Tibial nerve (tissue), 4 donors: Measurements from ENCODE around the gene HNRNPH3. TPM values are rescaled to one million over a fixed set of nuclear protein-coding genes. Genes with fewer than 3 reads are reported as not detected.

Source experiments
- DNase-seq, 2 donors: peaks; one replicate each; pipeline ENCODE4 v3.0.0-alpha.2; 2019; ENCODE audit warnings: low spot score in 2 of 2
- H3K27ac ChIP-seq, 4 donors: fragments of 200-600 bp; sonication (generic) in 3 of 4; one replicate each; pipeline ENCODE4 v1.5.1; 2017 to 2019; ENCODE audit warnings: mild to moderate bottlenecking in 1 of 4
- H3K27me3 ChIP-seq, 2 donors: fragments of 200-600 bp; sonication (generic) in 1 of 2; one replicate each; pipeline versions ENCODE4 v1.5.1 to v1.6.0; 2017 to 2019
- H3K36me3 ChIP-seq, 3 donors: fragments of 200-600 bp; sonication (generic); one replicate each; pipeline ENCODE4 v1.5.1; 2018 to 2019
- H3K4me1 ChIP-seq, 4 donors: fragments of 200-600 bp; sonication (generic) in 3 of 4; one replicate each; pipeline ENCODE4 v1.5.1; 2017 to 2019
- H3K4me3 ChIP-seq, 4 donors: fragments of 200-600 bp; sonication (generic) in 3 of 4; one replicate each; pipeline ENCODE4 v1.5.1; 2017 to 2019; ENCODE audit warnings: mild to moderate bottlenecking in 1 of 4, moderate library complexity in 1 of 4
- H3K9me3 ChIP-seq, 4 donors: fragments of 200-600 bp; sonication (generic) in 3 of 4; one replicate each; pipeline ENCODE4 v1.5.1; 2017 to 2019
- EP300 ChIP-seq, 2 donors: sonication (generic); formaldehyde crosslinking; IDR thresholded peaks; one replicate each; pipeline ENCODE4 v1.6.1; 2017; ENCODE audit warnings: antibody characterized with exemption in 2 of 2, mild to moderate bottlenecking in 1 of 2
- POLR2A ChIP-seq, 2 donors: fragments of 450-650 bp; IDR thresholded peaks; one replicate each; pipeline ENCODE4 v1.6.1; 2017; ENCODE audit warnings: antibody characterized with exemption in 2 of 2, mild to moderate bottlenecking in 2 of 2, moderate library complexity in 2 of 2
- WGBS, 2 donors: methylation state at CpG; one replicate each; pipeline ENCODE4 v1.1.5; 2018; 5-methylcytosine and 5-hydroxymethylcytosine counted together
- total RNA-seq, 4 donors: library from RNA; depleted of rRNA; stranded (reverse); fragments of >200 nt; gene quantifications; one replicate each; pipeline ENCODE4 v1.1.0, GENCODE V29; 2016
- TF ChIP-seq, protein P1 (sequence below), 5 experiments: fragments of 200-600 bp in 3 of 5; fragments of 450-650 bp in 2 of 5; sonication (generic) in 3 of 5; IDR thresholded peaks; one replicate each; pipeline ENCODE4 v1.5.1; 2016 to 2019; ENCODE audit warnings: antibody characterized with exemption in 5 of 5, mild to moderate bottlenecking in 3 of 5, moderate library complexity in 2 of 5

The HNRNPH3 gene
- total RNA-seq, 4 donors from 2014 or later = 31.8 to 66.4 (median 60.1) TPM

DNA sequence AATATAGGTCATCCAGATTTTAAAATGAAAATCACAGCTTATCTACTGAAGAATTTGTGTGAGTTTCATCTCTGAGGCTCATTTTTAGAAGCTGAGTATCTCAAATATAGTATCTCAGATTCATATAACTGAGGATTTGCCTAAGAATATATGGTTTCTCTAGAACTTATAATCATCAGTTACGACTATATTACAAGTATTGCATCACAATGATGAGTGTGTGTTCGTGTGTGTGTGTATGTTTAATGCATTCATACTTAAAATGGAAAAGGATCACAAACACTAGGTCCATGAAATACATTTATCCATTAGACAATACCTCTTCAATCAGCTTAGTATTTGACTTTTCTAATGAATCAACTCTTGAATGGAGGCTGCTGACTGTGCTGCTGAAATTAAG, 53.9 kb downstream of the HNRNPH3 start:
- Histone ChIP-seq H3K4me1 (no peaks in the 10 kb centered on the region), H3K36me3 (peaks cover 0 to 99% (median 13%) of the 10 kb centered on the region in 3 donors), H3K4me3 (no peak overlapping the region), H3K27me3 (no peaks in the 10 kb centered on the region), H3K9me3 (no peaks in the 10 kb centered on the region), H3K27ac (no peak overlapping the region)
- TF ChIP-seq EP300 (IDR thresholded peaks at IDR 0.05) (no peak), POLR2A (IDR thresholded peaks at IDR 0.05) (no peak)
- TF ChIP-seq, protein P1, sequence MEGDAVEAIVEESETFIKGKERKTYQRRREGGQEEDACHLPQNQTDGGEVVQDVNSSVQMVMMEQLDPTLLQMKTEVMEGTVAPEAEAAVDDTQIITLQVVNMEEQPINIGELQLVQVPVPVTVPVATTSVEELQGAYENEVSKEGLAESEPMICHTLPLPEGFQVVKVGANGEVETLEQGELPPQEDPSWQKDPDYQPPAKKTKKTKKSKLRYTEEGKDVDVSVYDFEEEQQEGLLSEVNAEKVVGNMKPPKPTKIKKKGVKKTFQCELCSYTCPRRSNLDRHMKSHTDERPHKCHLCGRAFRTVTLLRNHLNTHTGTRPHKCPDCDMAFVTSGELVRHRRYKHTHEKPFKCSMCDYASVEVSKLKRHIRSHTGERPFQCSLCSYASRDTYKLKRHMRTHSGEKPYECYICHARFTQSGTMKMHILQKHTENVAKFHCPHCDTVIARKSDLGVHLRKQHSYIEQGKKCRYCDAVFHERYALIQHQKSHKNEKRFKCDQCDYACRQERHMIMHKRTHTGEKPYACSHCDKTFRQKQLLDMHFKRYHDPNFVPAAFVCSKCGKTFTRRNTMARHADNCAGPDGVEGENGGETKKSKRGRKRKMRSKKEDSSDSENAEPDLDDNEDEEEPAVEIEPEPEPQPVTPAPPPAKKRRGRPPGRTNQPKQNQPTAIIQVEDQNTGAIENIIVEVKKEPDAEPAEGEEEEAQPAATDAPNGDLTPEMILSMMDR (IDR thresholded peaks at IDR 0.05) = no peak
- 77 to 82% methylated on average over 2 of the region's 2 CpGs for WGBS, 2 donors
- no peak for DNase-seq

Other genes with a start within 250 kb of the HNRNPH3 start
- gene MYPN, start 222.6 kb upstream of the HNRNPH3 start, total RNA-seq = not detected
- under 1 TPM in 1 of 4 donors, not detected in 3; 0.42 TPM for gene ATOH7, start 100.0 kb upstream of the HNRNPH3 start, total RNA-seq
- 10 to 100 TPM in 1 of 4 donors, 1 to 10 TPM in 3; 4.4 to 10.2 (median 4.8) TPM for gene PBLD, start 864 bp downstream of the HNRNPH3 start, total RNA-seq
- gene RUFY2, start 75.2 kb downstream of the HNRNPH3 start, total RNA-seq = 10 to 100 TPM; 31.4 to 41.2 (median 31.7) TPM
- 10 to 100 TPM in 1 of 4 donors, 1 to 10 TPM in 3; 1.3 to 11.9 (median 6.0) TPM for gene DNA2, start 139.9 kb downstream of the HNRNPH3 start, total RNA-seq
- gene SLC25A16, start 195.5 kb downstream of the HNRNPH3 start, total RNA-seq = 10 to 100 TPM in 3 of 4 donors, 1 to 10 TPM in 1; 8.6 to 15.9 (median 12.9) TPM
- gene TET1, start 228.3 kb downstream of the HNRNPH3 start, total RNA-seq = 10 to 100 TPM in 3 of 4 donors, 1 to 10 TPM in 1; 7.5 to 12.9 (median 10.9) TPM